Liver (tissue), 9 donors: Measurements from ENCODE around the gene BTBD6. TPM values are rescaled to one million over a fixed set of nuclear protein-coding genes. Genes with fewer than 3 reads are reported as not detected.

ENCODE experiments used
- DNase-seq: peaks from one replicate; pipeline ENCODE4 v3.0.0-alpha.2; 2017; ENCODE audit warnings: low spot score
- H3K27ac ChIP-seq, 2 donors: one replicate each; pipeline ENCODE4 v1.7.0; 2013; ENCODE audit warnings: inconsistent platforms in 2 of 2, low read length in 2 of 2, control low read depth in 1 of 2, low read depth in 1 of 2, mild to moderate bottlenecking in 1 of 2
- H3K27me3 ChIP-seq, 4 donors: one replicate each; pipeline versions ENCODE4 v1.6.1 to v1.7.0; 2013; ENCODE audit warnings: low read length in 3 of 4, inconsistent platforms in 1 of 4, mild to moderate bottlenecking in 1 of 4, moderate library complexity in 1 of 4; ENCODE audit not compliant: control insufficient read depth in 4 of 4, insufficient read depth in 4 of 4
- H3K36me3 ChIP-seq, 4 donors: one replicate each; pipeline versions ENCODE4 v1.6.1 to v1.7.0; 2013; ENCODE audit warnings: low read length in 3 of 4, mild to moderate bottlenecking in 3 of 4, low read depth in 1 of 4, moderate library complexity in 1 of 4; ENCODE audit not compliant: control insufficient read depth in 4 of 4, insufficient read depth in 3 of 4
- H3K4me1 ChIP-seq, 4 donors: one replicate each; pipeline versions ENCODE4 v1.6.1 to v1.7.0; 2013; ENCODE audit warnings: low read length in 3 of 4, mild to moderate bottlenecking in 3 of 4, moderate library complexity in 1 of 4; ENCODE audit not compliant: control insufficient read depth in 4 of 4, insufficient read depth in 4 of 4
- H3K4me3 ChIP-seq, 3 donors: one replicate each; pipeline versions ENCODE4 v1.6.1 to v1.7.0; 2013; ENCODE audit warnings: low read length in 3 of 3, control low read depth in 1 of 3, low read depth in 1 of 3, mild to moderate bottlenecking in 1 of 3
- H3K9ac ChIP-seq, 2 donors: one replicate each; pipeline ENCODE4 v1.7.0; 2013; ENCODE audit warnings: low read length in 2 of 2, mild to moderate bottlenecking in 2 of 2, moderate library complexity in 2 of 2, control low read depth in 1 of 2, low read depth in 1 of 2
- H3K9me3 ChIP-seq, 4 donors: one replicate each; pipeline versions ENCODE4 v1.6.1 to v1.7.0; 2013; ENCODE audit warnings: low read length in 3 of 4; ENCODE audit not compliant: control insufficient read depth in 4 of 4
- EGR1 ChIP-seq, 2 donors: IDR thresholded peaks; 2 replicates each; pipeline ENCODE4 v1.6.1; 2016 to 2018; ENCODE audit warnings: antibody characterized with exemption in 2 of 2, low read depth in 2 of 2
- FOXA1 ChIP-seq: IDR thresholded peaks from 2 replicates; pipeline ENCODE4 v1.6.1; 2016; ENCODE audit warnings: antibody characterized with exemption
- FOXA2 ChIP-seq: IDR thresholded peaks from 2 replicates; pipeline ENCODE4 v1.6.1; 2016; ENCODE audit warnings: antibody characterized with exemption
- GABPA ChIP-seq, 2 donors: IDR thresholded peaks in 1 of 2; conservative IDR thresholded peaks in 1 of 2; 2 replicates each; pipeline ENCODE4 v1.6.1; 2016; ENCODE audit warnings: antibody characterized with exemption in 2 of 2, mild to moderate bottlenecking in 1 of 2, moderate library complexity in 1 of 2
- HNF4A ChIP-seq, 2 donors: conservative IDR thresholded peaks; 2 replicates each; pipeline ENCODE4 v1.6.1; 2016; ENCODE audit warnings: antibody characterized with exemption in 2 of 2, mild to moderate bottlenecking in 2 of 2
- HNF4G ChIP-seq: IDR thresholded peaks from 2 replicates; pipeline ENCODE4 v1.6.1; 2016; ENCODE audit warnings: antibody characterized with exemption
- JUND ChIP-seq, 2 donors: IDR thresholded peaks; 2 replicates each; pipeline ENCODE4 v1.6.1; 2016; ENCODE audit warnings: antibody characterized with exemption in 2 of 2
- NR2F2 ChIP-seq: IDR thresholded peaks from 2 replicates; pipeline ENCODE4 v1.6.1; 2016; ENCODE audit warnings: antibody characterized with exemption
- RAD21 ChIP-seq, 2 donors: IDR thresholded peaks; 2 replicates each; pipeline ENCODE4 v1.6.1; 2016; ENCODE audit warnings: antibody characterized with exemption in 2 of 2, mild to moderate bottlenecking in 2 of 2
- RXRA ChIP-seq, 2 donors: IDR thresholded peaks; 2 replicates each; pipeline ENCODE4 v1.6.1; 2017 to 2018; ENCODE audit warnings: antibody characterized with exemption in 2 of 2, mild to moderate bottlenecking in 1 of 2
- SP1 ChIP-seq: IDR thresholded peaks from 2 replicates; pipeline ENCODE4 v1.6.1; 2018; ENCODE audit warnings: antibody characterized with exemption, mild to moderate bottlenecking
- TAF1 ChIP-seq: conservative IDR thresholded peaks from 2 replicates; pipeline ENCODE4 v1.6.1; 2016; ENCODE audit warnings: antibody characterized with exemption, mild to moderate bottlenecking
- YY1 ChIP-seq: IDR thresholded peaks from 2 replicates; pipeline ENCODE4 v1.6.1; 2016; ENCODE audit warnings: antibody characterized with exemption, mild to moderate bottlenecking
- WGBS: extraction: QIAGEN DNeasy Blood & Tissue Kit; methylation state at CpG from one replicate; pipeline ENCODE4 v1.1.7; 2013; 5-methylcytosine and 5-hydroxymethylcytosine counted together
- polyA plus RNA-seq, 2 donors: library from polyadenylated mRNA; stranded (reverse) in 1 of 2; unstranded in 1 of 2; fragments of 200-250 nt in 1 of 2; fragments of >200 nt in 1 of 2; fragmentation: Nextera tagmentation in 1 of 2; extraction: Ambion mirVana in 1 of 2; gene quantifications; one replicate each; pipeline versions ENCODE4 v1.2.1 to v1.2.3, GENCODE V29; 2013 to 2015
- total RNA-seq, 2 donors: library from RNA; depleted of rRNA; stranded (reverse); fragments of >200 nt; gene quantifications; one replicate each; pipeline ENCODE4 v1.2.3, GENCODE V29; 2014
- TF ChIP-seq, protein P1 (sequence below): IDR thresholded peaks from 2 replicates; pipeline ENCODE4 v1.6.1; 2016; ENCODE audit warnings: antibody characterized with exemption
- TF ChIP-seq, protein P2 (sequence below): IDR thresholded peaks from 2 replicates; pipeline ENCODE4 v1.6.1; 2016; ENCODE audit warnings: antibody characterized with exemption
- TF ChIP-seq, protein P3 (sequence below): IDR thresholded peaks from 2 replicates; pipeline ENCODE4 v1.6.1; 2016; ENCODE audit warnings: antibody characterized with exemption, mild to moderate bottlenecking
- TF ChIP-seq, protein P4 (sequence below): fragments of 150-350 bp; IDR thresholded peaks from 2 replicates; pipeline ENCODE4 v1.5.1; 2017; ENCODE audit warnings: improper control_type of control experiment, low read depth, low read length; ENCODE audit not compliant: missing input control
- TF ChIP-seq, protein P5 (sequence below): IDR thresholded peaks from 2 replicates; pipeline ENCODE4 v1.6.1; 2016; ENCODE audit warnings: antibody characterized with exemption
- donor health status: healthy.
- donor health status: healthy.
- donor health status: healthy.
- donor health status: healthy.
- donor health status: healthy.

Gene BTBD6
- total and polyA plus RNA-seq, 4 donors, result 5.8 to 18.1 (median 16.7) TPM

DNA sequence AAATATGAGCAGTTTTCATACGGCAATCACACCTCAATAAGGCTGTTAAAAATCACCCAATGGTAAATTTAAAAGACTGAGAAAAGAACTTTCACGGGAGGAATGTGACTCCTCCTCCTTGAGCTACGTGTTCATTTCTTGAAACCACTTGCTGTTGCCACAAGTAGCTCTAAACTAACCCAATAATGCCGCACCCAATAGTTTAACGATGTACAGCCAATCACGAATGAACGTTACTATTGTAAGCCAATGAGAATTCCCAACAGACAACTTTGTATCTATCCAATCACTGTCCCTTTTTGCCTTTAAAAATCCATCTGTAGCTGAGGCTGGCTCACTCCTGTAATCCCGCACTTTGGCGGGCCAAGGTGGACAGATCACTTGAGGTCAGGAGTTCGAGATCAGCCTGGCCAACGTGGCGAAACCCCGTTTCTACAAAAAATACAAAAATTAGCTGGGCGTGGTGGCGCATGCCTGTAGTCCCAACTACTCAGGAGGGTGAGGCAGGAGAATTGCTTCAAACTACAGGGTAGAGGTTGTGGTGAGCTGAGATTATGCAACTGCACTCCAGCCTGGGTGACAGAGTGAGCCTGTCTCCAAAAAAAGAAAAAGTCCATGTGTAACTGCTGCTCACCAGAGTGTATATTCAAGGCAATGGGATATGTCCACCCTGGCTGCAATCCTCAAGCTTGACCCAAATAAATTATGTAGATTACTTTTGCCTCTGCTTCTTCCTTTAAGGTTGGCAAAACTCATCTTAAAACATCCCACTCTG is 24.4 kb upstream of the BTBD6 start:
- Histone ChIP-seq H3K9me3 (no peaks in the 10 kb centered on the region), H3K4me1 (peaks cover 0 to 9% (median 5%) of the 10 kb centered on the region in 4 donors), H3K4me3 (no peak overlapping the region), H3K9ac (no peak overlapping the region), H3K27me3 (no peaks in the 10 kb centered on the region), H3K36me3 (peaks cover 9 to 20% (median 12%) of the 10 kb centered on the region in 4 donors), H3K27ac (no peak overlapping the region)
- WGBS, result 93% methylated on average over 15 of the region's 15 CpGs
- DNase-seq, result no peak
- TF ChIP-seq HNF4A (conservative IDR thresholded peaks at IDR 0.05) (no peak), EGR1 (IDR thresholded peaks at IDR 0.05; ENCODE audit: low read depth in 2 of 2) (no peak), FOXA1 (no peak), JUND (IDR thresholded peaks at IDR 0.05) (no peak), RXRA (IDR thresholded peaks at IDR 0.05) (no peak), RAD21 (IDR thresholded peaks at IDR 0.05) (no peak), TAF1 (no peak), HNF4G (no peak), NR2F2 (no peak), FOXA2 (no peak), SP1 (no peak), YY1 (no peak), GABPA (IDR thresholded peaks at IDR 0.05 in 1 of 2, conservative IDR thresholded peaks at IDR 0.05 in 1 of 2) (no peak)
- TF ChIP-seq, protein P1, sequence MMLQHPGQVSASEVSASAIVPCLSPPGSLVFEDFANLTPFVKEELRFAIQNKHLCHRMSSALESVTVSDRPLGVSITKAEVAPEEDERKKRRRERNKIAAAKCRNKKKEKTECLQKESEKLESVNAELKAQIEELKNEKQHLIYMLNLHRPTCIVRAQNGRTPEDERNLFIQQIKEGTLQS, result no peak
- TF ChIP-seq, protein P2, sequence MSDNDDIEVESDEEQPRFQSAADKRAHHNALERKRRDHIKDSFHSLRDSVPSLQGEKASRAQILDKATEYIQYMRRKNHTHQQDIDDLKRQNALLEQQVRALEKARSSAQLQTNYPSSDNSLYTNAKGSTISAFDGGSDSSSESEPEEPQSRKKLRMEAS, result no peak
- TF ChIP-seq, protein P3, sequence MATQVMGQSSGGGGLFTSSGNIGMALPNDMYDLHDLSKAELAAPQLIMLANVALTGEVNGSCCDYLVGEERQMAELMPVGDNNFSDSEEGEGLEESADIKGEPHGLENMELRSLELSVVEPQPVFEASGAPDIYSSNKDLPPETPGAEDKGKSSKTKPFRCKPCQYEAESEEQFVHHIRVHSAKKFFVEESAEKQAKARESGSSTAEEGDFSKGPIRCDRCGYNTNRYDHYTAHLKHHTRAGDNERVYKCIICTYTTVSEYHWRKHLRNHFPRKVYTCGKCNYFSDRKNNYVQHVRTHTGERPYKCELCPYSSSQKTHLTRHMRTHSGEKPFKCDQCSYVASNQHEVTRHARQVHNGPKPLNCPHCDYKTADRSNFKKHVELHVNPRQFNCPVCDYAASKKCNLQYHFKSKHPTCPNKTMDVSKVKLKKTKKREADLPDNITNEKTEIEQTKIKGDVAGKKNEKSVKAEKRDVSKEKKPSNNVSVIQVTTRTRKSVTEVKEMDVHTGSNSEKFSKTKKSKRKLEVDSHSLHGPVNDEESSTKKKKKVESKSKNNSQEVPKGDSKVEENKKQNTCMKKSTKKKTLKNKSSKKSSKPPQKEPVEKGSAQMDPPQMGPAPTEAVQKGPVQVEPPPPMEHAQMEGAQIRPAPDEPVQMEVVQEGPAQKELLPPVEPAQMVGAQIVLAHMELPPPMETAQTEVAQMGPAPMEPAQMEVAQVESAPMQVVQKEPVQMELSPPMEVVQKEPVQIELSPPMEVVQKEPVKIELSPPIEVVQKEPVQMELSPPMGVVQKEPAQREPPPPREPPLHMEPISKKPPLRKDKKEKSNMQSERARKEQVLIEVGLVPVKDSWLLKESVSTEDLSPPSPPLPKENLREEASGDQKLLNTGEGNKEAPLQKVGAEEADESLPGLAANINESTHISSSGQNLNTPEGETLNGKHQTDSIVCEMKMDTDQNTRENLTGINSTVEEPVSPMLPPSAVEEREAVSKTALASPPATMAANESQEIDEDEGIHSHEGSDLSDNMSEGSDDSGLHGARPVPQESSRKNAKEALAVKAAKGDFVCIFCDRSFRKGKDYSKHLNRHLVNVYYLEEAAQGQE, result no peak
- TF ChIP-seq, protein P4, sequence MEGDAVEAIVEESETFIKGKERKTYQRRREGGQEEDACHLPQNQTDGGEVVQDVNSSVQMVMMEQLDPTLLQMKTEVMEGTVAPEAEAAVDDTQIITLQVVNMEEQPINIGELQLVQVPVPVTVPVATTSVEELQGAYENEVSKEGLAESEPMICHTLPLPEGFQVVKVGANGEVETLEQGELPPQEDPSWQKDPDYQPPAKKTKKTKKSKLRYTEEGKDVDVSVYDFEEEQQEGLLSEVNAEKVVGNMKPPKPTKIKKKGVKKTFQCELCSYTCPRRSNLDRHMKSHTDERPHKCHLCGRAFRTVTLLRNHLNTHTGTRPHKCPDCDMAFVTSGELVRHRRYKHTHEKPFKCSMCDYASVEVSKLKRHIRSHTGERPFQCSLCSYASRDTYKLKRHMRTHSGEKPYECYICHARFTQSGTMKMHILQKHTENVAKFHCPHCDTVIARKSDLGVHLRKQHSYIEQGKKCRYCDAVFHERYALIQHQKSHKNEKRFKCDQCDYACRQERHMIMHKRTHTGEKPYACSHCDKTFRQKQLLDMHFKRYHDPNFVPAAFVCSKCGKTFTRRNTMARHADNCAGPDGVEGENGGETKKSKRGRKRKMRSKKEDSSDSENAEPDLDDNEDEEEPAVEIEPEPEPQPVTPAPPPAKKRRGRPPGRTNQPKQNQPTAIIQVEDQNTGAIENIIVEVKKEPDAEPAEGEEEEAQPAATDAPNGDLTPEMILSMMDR, result no peak
- TF ChIP-seq, protein P5, sequence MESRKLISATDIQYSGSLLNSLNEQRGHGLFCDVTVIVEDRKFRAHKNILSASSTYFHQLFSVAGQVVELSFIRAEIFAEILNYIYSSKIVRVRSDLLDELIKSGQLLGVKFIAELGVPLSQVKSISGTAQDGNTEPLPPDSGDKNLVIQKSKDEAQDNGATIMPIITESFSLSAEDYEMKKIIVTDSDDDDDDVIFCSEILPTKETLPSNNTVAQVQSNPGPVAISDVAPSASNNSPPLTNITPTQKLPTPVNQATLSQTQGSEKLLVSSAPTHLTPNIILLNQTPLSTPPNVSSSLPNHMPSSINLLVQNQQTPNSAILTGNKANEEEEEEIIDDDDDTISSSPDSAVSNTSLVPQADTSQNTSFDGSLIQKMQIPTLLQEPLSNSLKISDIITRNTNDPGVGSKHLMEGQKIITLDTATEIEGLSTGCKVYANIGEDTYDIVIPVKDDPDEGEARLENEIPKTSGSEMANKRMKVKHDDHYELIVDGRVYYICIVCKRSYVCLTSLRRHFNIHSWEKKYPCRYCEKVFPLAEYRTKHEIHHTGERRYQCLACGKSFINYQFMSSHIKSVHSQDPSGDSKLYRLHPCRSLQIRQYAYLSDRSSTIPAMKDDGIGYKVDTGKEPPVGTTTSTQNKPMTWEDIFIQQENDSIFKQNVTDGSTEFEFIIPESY, result no peak
